Central memory CD8-positive, alpha-beta T cell (primary cell): ENCODE results near the gene ZNF48.
A peak's percentile ranks its signal among the peaks of the same experiment; 100 is the strongest.
"Not testable (repeated sequence)": the region's sequence is repeated elsewhere in the genome, so short reads cannot be mapped to it uniquely, and the experiment has no call there.

Experiments used
- ATAC-seq: fragments of 150-1000 bp; cut with Tn5 transposase; replicated peaks from 2 replicates; pipeline ENCODE4 v1.10.0; 2022; ENCODE audit warnings: mild to moderate bottlenecking, moderate FRiP score, moderate number of reproducible peaks; ENCODE audit not compliant: poor library complexity, severe bottlenecking; ENCODE audit errors: extremely low read depth
- DNase-seq, 2 donors: peaks; one replicate each; pipeline ENCODE4 v3.0.0; 2021; ENCODE audit warnings: low spot score in 2 of 2
- H3K27ac Mint-ChIP-seq: one replicate; pipeline ENCODE4 v1.8.0; 2022; ENCODE audit warnings: low read depth, mild to moderate bottlenecking, moderate library complexity, mixed read lengths
- H3K27me3 Mint-ChIP-seq: one replicate; pipeline ENCODE4 v1.8.0; 2022; ENCODE audit warnings: mixed read lengths
- H3K36me3 Mint-ChIP-seq: one replicate; pipeline ENCODE4 v1.8.0; 2022; ENCODE audit warnings: mild to moderate bottlenecking, moderate library complexity, mixed read lengths; ENCODE audit not compliant: insufficient read depth
- H3K4me1 Mint-ChIP-seq: one replicate; pipeline ENCODE4 v1.8.0; 2022; ENCODE audit warnings: mixed read lengths
- H3K4me3 Mint-ChIP-seq: one replicate; pipeline ENCODE4 v1.8.0; 2022; ENCODE audit warnings: mild to moderate bottlenecking, moderate library complexity, mixed read lengths
- H3K9me3 Mint-ChIP-seq: one replicate; pipeline ENCODE4 v1.8.0; 2022; ENCODE audit warnings: mixed read lengths

ZNF48 gene

GRCh38 chr16:30394592-30395154 lies 547 bp upstream of the ZNF48 start:
- Mint-ChIP-seq H3K36me3 (peaks cover 8% of the 10 kb centered on the region), H3K9me3 (no peaks in the 10 kb centered on the region), H3K4me3 (peak overlapping the region; percentile 81), H3K27ac (peak overlapping the region; percentile 86), H3K4me1 (peaks cover 34% of the 10 kb centered on the region), H3K27me3 (no peaks in the 10 kb centered on the region)
- ATAC-seq (no peak), DNase-seq (no peak)

- DNase-seq, result no peak
- H3K27ac Mint-ChIP-seq, result peak overlapping the region; percentile 25
- H3K36me3 Mint-ChIP-seq, result peaks cover 10% of the 10 kb centered on the region
- H3K4me1 Mint-ChIP-seq, result peaks cover 42% of the 10 kb centered on the region
- ATAC-seq, result no peak
- H3K27me3 Mint-ChIP-seq, result no peaks in the 10 kb centered on the region
- H3K9me3 Mint-ChIP-seq, result no peaks in the 10 kb centered on the region
- H3K4me3 Mint-ChIP-seq, result peak overlapping the region; percentile 81
These were observed 869 bp downstream of the ZNF48 start for GRCh38 chr16:30395992-30396585.

GRCh38 chr16:30396627-30397026 lies 1.4 kb downstream of the ZNF48 start:
- Mint-ChIP-seq H3K36me3 (peaks cover 10% of the 10 kb centered on the region), H3K4me1 (peaks cover 48% of the 10 kb centered on the region), H3K27ac (peak overlapping the region; percentile 25), H3K4me3 (peak overlapping the region; percentile 81)
- not testable (repeated sequence) for ATAC-seq, DNase-seq, H3K27me3 Mint-ChIP-seq, H3K9me3 Mint-ChIP-seq

GRCh38 chr16:30397056-30397455 lies 1.8 kb downstream of the ZNF48 start:
- no peak overlapping the region for H3K27ac Mint-ChIP-seq
- H3K36me3 Mint-ChIP-seq, result peaks cover 10% of the 10 kb centered on the region

GRCh38 chr16:30397776-30398660 lies 2.8 kb downstream of the ZNF48 start:
- Mint-ChIP-seq H3K36me3 (peaks cover 10% of the 10 kb centered on the region), H3K27me3 (no peaks in the 10 kb centered on the region), H3K27ac (no peak overlapping the region), H3K9me3 (no peaks in the 10 kb centered on the region), H3K4me1 (peaks cover 50% of the 10 kb centered on the region), H3K4me3 (peak overlapping the region; percentile 50)
- no peak for DNase-seq
- ATAC-seq, result no peak

More at GRCh38 chr16:30397056-30397455, 1.8 kb downstream of the ZNF48 start:
- peak overlapping the region; percentile 81 for H3K4me3 Mint-ChIP-seq
- H3K4me1 Mint-ChIP-seq, result peaks cover 50% of the 10 kb centered on the region
- no peak for ATAC-seq
- H3K9me3 Mint-ChIP-seq, result no peaks in the 10 kb centered on the region
- no peaks in the 10 kb centered on the region for H3K27me3 Mint-ChIP-seq
- no peak for DNase-seq

- peaks cover 10% of the 10 kb centered on the region for H3K36me3 Mint-ChIP-seq
- H3K4me1 Mint-ChIP-seq, result peaks cover 50% of the 10 kb centered on the region
- DNase-seq (no peak), ATAC-seq (no peak)
- H3K27ac Mint-ChIP-seq, result no peak overlapping the region
- H3K27me3 Mint-ChIP-seq, result no peaks in the 10 kb centered on the region
- H3K4me3 Mint-ChIP-seq, result peak overlapping the region; percentile 80
- H3K9me3 Mint-ChIP-seq, result no peaks in the 10 kb centered on the region
These were observed 3.6 kb downstream of the ZNF48 start for GRCh38 chr16:30398661-30399434.

- Mint-ChIP-seq H3K4me3 (peak overlapping the region; percentile 80), H3K36me3 (peaks cover 10% of the 10 kb centered on the region), H3K9me3 (no peaks in the 10 kb centered on the region), H3K27me3 (no peaks in the 10 kb centered on the region), H3K27ac (peak overlapping the region; percentile 70), H3K4me1 (peaks cover 44% of the 10 kb centered on the region)
- no peak for ATAC-seq
- no peak for DNase-seq
These were observed 4.4 kb downstream of the ZNF48 start for GRCh38 chr16:30399435-30400186.

GRCh38 chr16:30401768-30402425 lies 6.7 kb downstream of the ZNF48 start:
- no peak for DNase-seq
- H3K27me3 Mint-ChIP-seq, result no peaks in the 10 kb centered on the region
- H3K36me3 Mint-ChIP-seq, result peaks cover 7% of the 10 kb centered on the region
- peaks cover 30% of the 10 kb centered on the region for H3K4me1 Mint-ChIP-seq
- no peak overlapping the region for H3K27ac Mint-ChIP-seq
- no peaks in the 10 kb centered on the region for H3K9me3 Mint-ChIP-seq
- ATAC-seq, result no peak
- H3K4me3 Mint-ChIP-seq, result peak overlapping the region; percentile 80

GRCh38 chr16:30406795-30407101 lies 11.5 kb downstream of the ZNF48 start:
- Mint-ChIP-seq H3K36me3 (peaks cover 10% of the 10 kb centered on the region), H3K27ac (peak overlapping the region; percentile 41), H3K4me1 (peaks cover 25% of the 10 kb centered on the region), H3K9me3 (no peaks in the 10 kb centered on the region), H3K4me3 (peak overlapping the region; percentile 89), H3K27me3 (no peaks in the 10 kb centered on the region)
- ATAC-seq, result peak; percentile 27
- DNase-seq, result no peak

GRCh38 chr16:30407102-30407803 lies 12.0 kb downstream of the ZNF48 start, which contains the start of gene ZNF771:
TSS of gene ZNF771 (plus strand) at chr16:30407606. CDS start at chr16:30408054, 448 bp downstream.
- peak; percentile 78 for ATAC-seq
- Mint-ChIP-seq H3K4me1 (peaks cover 28% of the 10 kb centered on the region), H3K27me3 (no peaks in the 10 kb centered on the region), H3K36me3 (peaks cover 13% of the 10 kb centered on the region), H3K27ac (peak within 1 kb of the TSS; percentile 41), H3K4me3 (peak within 1 kb of the TSS; percentile 89), H3K9me3 (no peaks in the 10 kb centered on the region)
- peak; percentile 68 to 75 for DNase-seq
